Pancreas (tissue), 10 donors: ENCODE results near the gene ELF3. TPM values are rescaled to one million over a fixed set of nuclear protein-coding genes. Genes with fewer than 3 reads are reported as not detected.
A peak's percentile ranks its signal among the peaks of the same experiment; 100 is the strongest.
"Not testable (repeated sequence)": the region's sequence is repeated elsewhere in the genome, so short reads cannot be mapped to it uniquely, and the experiment has no call there.

Source experiments
- ATAC-seq, 4 donors: fragments of 200-7000 bp; cut with Tn5 transposase; one replicate each; pipeline versions ENCODE4 v1.8.0 to v1.9.1; 2020; ENCODE audit warnings: mild to moderate bottlenecking in 4 of 4, moderate library complexity in 4 of 4
- DNase-seq, 6 donors: peaks; one replicate each; pipeline ENCODE4 v3.0.0-alpha.2; 2020
- FAIRE-seq: peaks from 2 replicates; lab custom pipeline; 2012; peaks lifted over from hg19 to GRCh38; lab: Jason Lieb, UNC
- H3K27ac ChIP-seq, 4 donors: fragments of 200-600 bp; sonication (generic); 1 replicate in 3 of 4; 2 replicates in 1 of 4; pipeline versions ENCODE4 v1.5.0 to v1.8.0; 2020
- H3K27me3 ChIP-seq, 4 donors: fragments of 200-600 bp; one replicate each; pipeline ENCODE4 v1.8.0; 2021
- H3K36me3 ChIP-seq, 3 donors: fragments of 200-600 bp; sonication (generic) in 1 of 3; one replicate each; pipeline versions ENCODE4 v1.5.0 to v1.8.0; 2020 to 2021
- H3K4me1 ChIP-seq, 3 donors: fragments of 200-600 bp; one replicate each; pipeline ENCODE4 v1.8.0; 2021
- H3K4me3 ChIP-seq, 4 donors: fragments of 200-600 bp; sonication (generic) in 2 of 4; one replicate each; pipeline versions ENCODE4 v1.5.0 to v1.8.0; 2020 to 2021
- H3K9me3 ChIP-seq, 4 donors: fragments of 200-600 bp; one replicate each; pipeline ENCODE4 v1.8.0; 2021
- CTCF ChIP-seq, 4 donors: fragments of 200-600 bp; sonication (generic) in 3 of 4; IDR thresholded peaks; one replicate each; pipeline versions ENCODE4 v1.5.0 to v1.8.0; 2021; ENCODE audit warnings: antibody characterized with exemption in 4 of 4
- WGBS, 2 donors: extraction: QIAGEN DNeasy Blood & Tissue Kit; methylation state at CpG; one replicate each; pipeline ENCODE4 v1.1.7; 2013; 5-methylcytosine and 5-hydroxymethylcytosine counted together
- intact Hi-C, 3 donors: fragments of 100-400 bp; cut with DNase I; formaldehyde crosslinking; loops; one replicate each; pipeline versions ENCODE4 v1.11.1 to v1.14.2; 2022
- polyA plus RNA-seq, 2 donors: library from polyadenylated mRNA; stranded (reverse); fragments of 200-250 nt; gene quantifications; one replicate each; pipeline ENCODE4 v1.2.3, GENCODE V29; 2013
- total RNA-seq, 6 donors: library from RNA; stranded (reverse); fragmentation: NEBNext Ultra II Directional in 4 of 6; extraction: Animal tissue kit (Norgen Biotek cat#: 25700) in 4 of 6; gene quantifications; one replicate each; pipeline versions ENCODE4 v1.2.1 to v1.2.4, GENCODE V29; 2021 to 2023
- donor health status: healthy with polysubstance abuse.
- donor health status: DM: no; HTN: no; CAD: no; lungs with moderate emphysema.
- donor health status: DM: no; HTN: no; CAD: no.
- donor health status: control.
- donor health status: control.
- donor health status: Bipolar disorder and iron deficiency.
- donor health status: DM: yes; HTN: yes; CAD: no.
- donor health status: DM: no; HTN: no; CAD: no.
- donor health status: DM: no; HTN: no; CAD: no.
- donor health status: DM: yes; HTN: yes; CAD: no.

Gene ELF3
- total and polyA plus RNA-seq, 8 donors: 99.3 to 447 (median 211) TPM

DNA sequence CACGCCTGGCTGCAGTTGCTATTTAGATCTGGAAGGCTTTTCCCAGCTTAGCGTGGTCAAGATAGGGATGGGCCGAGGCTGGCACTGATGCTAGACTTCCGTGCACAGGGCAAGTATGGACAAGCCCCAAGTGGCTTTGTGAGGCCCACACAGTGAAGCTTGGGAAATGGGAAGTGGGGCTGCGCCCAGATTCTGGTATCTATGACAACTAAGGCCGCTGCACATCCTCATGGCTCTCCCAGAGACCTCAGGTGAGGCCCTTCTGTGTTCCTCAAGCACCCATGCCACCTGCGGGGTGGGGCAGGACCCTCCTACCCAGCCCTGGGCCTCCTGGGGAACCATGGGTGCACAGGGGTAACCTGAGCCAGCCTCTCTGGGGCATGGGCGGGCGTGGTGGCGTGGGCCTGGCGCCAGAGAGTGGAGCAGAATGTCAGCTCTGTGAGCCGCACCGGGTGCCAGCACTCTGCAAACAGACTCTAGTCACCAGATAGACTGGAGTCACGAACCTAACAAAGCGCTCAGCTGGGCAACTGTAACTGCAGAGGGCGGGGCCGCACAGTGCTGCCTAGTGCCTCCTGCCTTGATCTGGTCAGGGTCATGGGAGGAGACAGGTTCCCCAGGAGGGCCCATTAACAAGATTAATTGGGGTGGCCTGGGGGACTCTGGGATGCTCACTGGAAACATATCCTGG, 46.4 kb downstream of the ELF3 start:
- WGBS, 2 donors: 30 to 33% methylated on average over 17 of the region's 17 CpGs
- H3K27ac ChIP-seq: peak overlapping the region; percentile 44 to 82 (median 70)
- peak; percentile 98 to 99 (median 98) for ATAC-seq
- no peaks in the 10 kb centered on the region for H3K36me3 ChIP-seq
- H3K4me1 ChIP-seq: peaks cover 9 to 24% (median 12%) of the 10 kb centered on the region in 3 donors
- no peak for TF ChIP-seq CTCF (IDR thresholded peaks at IDR 0.05)
- no peaks in the 10 kb centered on the region for H3K9me3 ChIP-seq
- H3K4me3 ChIP-seq: no peak overlapping the region
- H3K27me3 ChIP-seq: no peaks in the 10 kb centered on the region
- peak; percentile 88 to 96 (median 92) for DNase-seq
- FAIRE-seq: no peak
- intact Hi-C loops: no loop called here

DNA sequence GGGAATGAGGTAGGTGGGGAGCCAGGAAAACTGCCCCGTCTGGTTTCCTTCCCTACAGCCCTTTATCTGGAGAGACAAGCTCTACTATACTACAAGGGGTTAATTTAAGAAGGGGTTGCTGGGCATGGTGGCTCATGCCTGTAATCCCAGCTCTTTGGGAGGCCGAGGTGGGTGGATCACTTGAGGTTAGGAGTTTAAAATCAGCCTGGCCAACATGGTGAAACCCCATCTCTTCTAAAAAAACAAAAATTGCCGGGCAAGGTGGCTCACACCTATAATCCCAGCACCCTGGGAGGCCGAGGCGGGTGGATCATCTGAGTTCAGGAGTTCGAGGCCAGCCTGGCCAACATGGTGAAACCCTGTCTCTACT, 46.9 kb downstream of the ELF3 start:
- peak overlapping the region; percentile 44 to 82 (median 70) for H3K27ac ChIP-seq
- intact Hi-C loops, H3K27me3 ChIP-seq, H3K4me3 ChIP-seq, H3K9me3 ChIP-seq, FAIRE-seq, DNase-seq, ATAC-seq, H3K36me3 ChIP-seq: not testable (repeated sequence)
- WGBS, 2 donors: 38 to 41% methylated on average over 6 of the region's 6 CpGs
- H3K4me1 ChIP-seq: peaks cover 9 to 24% (median 12%) of the 10 kb centered on the region in 3 donors

DNA sequence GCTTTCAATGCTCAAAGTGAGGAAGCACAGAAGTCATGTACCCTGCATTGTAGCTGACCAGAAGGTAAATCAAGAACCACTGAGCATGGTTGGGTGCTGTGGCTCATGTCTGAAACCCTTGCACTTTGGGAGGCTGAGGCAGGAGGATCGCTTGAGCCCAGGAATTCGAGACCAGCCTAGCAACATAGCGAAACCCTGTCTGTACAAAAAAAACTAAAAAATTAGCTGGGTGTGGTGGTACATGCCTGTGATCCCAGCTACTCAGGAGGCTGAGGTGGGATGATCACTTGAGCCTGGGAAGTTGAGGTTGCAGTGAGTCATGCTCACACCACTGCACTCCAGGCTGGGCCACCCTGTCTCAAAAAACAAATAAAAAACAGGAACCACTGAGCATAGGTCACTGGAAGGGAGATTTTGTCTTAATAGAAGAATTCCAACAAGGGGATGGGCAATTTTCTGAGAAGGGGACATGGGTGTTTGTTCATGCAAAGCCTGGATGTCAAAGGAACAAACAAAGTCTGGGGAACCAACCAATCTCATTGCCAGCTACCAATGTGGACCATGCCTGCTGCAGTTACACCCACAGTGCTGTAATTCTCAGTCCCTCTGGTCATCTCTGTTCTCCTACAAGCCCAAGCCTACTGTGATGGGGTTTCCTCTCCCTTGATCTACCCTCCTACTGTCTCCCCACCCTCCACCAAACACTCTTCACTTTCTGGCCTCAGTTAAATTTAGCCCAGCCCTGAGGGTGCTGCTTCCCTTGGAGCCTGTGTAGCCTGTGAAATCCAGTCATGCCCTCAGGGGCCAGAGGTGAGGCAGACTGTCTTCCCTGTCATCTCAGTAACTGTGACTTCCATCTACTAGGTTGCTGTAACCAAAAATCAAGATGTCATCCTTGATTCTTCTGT, 47.9 kb downstream of the ELF3 start:
- no peak for TF ChIP-seq CTCF (IDR thresholded peaks at IDR 0.05)
- intact Hi-C loops: no loop called here
- 97% methylated on average over 3 of the region's 3 CpGs for WGBS, 2 donors
- peak in 2 of 4 donors; percentile 26 to 61 for ATAC-seq
- H3K36me3 ChIP-seq: no peaks in the 10 kb centered on the region
- no peak overlapping the region for H3K4me3 ChIP-seq
- H3K27me3 ChIP-seq: no peaks in the 10 kb centered on the region
- peaks cover 9 to 24% (median 12%) of the 10 kb centered on the region in 3 donors for H3K4me1 ChIP-seq
- H3K27ac ChIP-seq: peak overlapping the region in 3 of 4 donors; percentile 10 to 82 (median 79)
- no peaks in the 10 kb centered on the region for H3K9me3 ChIP-seq
- FAIRE-seq: no peak
- DNase-seq: no peak

GRCh38 chr1:202061055-202061454, 50.7 kb downstream of the ELF3 start:
- no peaks in the 10 kb centered on the region for H3K27me3 ChIP-seq
- H3K27ac ChIP-seq: no peak overlapping the region
- H3K4me3 ChIP-seq: no peak overlapping the region
- no peak for TF ChIP-seq CTCF (IDR thresholded peaks at IDR 0.05)
- H3K4me1 ChIP-seq: peaks cover 9 to 24% (median 12%) of the 10 kb centered on the region in 3 donors
- ATAC-seq: no peak
- intact Hi-C loops: no loop called here
- H3K9me3 ChIP-seq: no peaks in the 10 kb centered on the region
- 67 to 75% methylated on average over 4 of the region's 4 CpGs for whole genome bisulfite sequencing, 2 donors
- no peaks in the 10 kb centered on the region for H3K36me3 ChIP-seq
- no peak for FAIRE-seq
- no peak for DNase-seq

DNA sequence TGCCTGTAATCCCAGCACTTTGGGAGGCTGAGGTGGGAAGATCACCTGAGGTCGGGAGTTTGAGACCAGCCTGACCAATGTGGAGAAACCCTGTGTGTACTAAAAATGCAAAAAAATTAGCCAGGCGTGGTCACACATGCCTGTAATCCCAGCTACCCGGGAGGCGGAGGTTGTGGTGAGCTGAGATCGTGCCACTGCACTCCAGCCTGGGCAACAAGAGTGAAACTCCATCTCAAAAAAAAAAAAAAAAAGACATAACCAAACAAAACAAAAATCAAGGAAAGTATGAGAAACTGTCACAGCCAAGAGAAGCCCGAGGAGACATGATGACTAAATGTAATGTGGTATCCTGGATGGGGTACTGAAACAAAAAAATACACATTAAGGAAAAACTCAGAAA, 51.4 kb downstream of the ELF3 start:
- FAIRE-seq, intact Hi-C loops, H3K36me3 ChIP-seq, DNase-seq, ATAC-seq, H3K27ac ChIP-seq, H3K9me3 ChIP-seq, H3K4me3 ChIP-seq, H3K27me3 ChIP-seq: not testable (repeated sequence)
- 82 to 89% methylated on average over 6 of the region's 6 CpGs for WGBS, 2 donors
- H3K4me1 ChIP-seq: peaks cover 9 to 19% (median 10%) of the 10 kb centered on the region in 3 donors

GRCh38 chr1:202062636-202063035, 52.2 kb downstream of the ELF3 start:
- H3K9me3 ChIP-seq, H3K27ac ChIP-seq, H3K27me3 ChIP-seq, H3K36me3 ChIP-seq, H3K4me3 ChIP-seq, DNase-seq, ATAC-seq, FAIRE-seq, intact Hi-C loops: not testable (repeated sequence)
- peaks cover 2 to 10% (median 3%) of the 10 kb centered on the region in 3 donors for H3K4me1 ChIP-seq
- WGBS, 2 donors: 89 to 94% methylated on average over 7 of the region's 7 CpGs
